ENCODE results near the gene DZIP1.

- TF ChIP-seq CTCF (IDR thresholded peaks at IDR 0.05) (no peak), ZFX (IDR thresholded peaks at IDR 0.05; ENCODE audit: borderline replicate concordance) (no peak)
Measured at GRCh38 chr13:95579303-95579702, 65.2 kb downstream of the DZIP1 start.
